ENCODE data around the gene SLC36A1.

The SLC36A1 gene

DNA sequence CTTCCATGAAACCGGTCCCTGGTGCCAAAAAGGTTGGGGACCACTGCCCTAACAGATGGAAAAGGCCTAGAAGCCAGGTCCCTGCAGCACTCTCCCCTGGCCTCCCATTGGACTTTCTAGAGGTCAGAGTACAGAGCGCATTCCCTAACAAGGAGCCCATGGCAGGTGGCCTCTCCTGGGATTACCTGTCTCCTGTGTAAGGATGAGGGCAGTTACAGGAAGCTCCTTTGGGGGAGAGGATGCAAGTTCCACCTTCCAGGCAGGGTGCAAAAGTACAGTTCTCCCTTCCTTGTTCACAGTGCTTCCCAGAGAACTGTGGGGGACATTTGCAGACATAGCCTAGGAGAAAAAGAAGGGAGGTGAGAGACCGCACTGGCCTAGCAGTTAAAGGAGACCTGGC, 62.4 kb downstream of the SLC36A1 start (continued):
- TF ChIP-seq, protein P1, sequence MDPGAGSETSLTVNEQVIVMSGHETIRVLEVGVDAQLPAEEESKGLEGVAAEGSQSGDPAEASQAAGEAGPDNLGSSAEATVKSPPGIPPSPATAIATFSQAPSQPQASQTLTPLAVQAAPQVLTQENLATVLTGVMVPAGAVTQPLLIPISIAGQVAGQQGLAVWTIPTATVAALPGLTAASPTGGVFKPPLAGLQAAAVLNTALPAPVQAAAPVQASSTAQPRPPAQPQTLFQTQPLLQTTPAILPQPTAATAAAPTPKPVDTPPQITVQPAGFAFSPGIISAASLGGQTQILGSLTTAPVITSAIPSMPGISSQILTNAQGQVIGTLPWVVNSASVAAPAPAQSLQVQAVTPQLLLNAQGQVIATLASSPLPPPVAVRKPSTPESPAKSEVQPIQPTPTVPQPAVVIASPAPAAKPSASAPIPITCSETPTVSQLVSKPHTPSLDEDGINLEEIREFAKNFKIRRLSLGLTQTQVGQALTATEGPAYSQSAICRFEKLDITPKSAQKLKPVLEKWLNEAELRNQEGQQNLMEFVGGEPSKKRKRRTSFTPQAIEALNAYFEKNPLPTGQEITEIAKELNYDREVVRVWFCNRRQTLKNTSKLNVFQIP (CRISPR knock-in tag; IDR thresholded peaks at IDR 0.05; ENCODE audit: borderline replicate concordance, low read depth) = no peak

DNA sequence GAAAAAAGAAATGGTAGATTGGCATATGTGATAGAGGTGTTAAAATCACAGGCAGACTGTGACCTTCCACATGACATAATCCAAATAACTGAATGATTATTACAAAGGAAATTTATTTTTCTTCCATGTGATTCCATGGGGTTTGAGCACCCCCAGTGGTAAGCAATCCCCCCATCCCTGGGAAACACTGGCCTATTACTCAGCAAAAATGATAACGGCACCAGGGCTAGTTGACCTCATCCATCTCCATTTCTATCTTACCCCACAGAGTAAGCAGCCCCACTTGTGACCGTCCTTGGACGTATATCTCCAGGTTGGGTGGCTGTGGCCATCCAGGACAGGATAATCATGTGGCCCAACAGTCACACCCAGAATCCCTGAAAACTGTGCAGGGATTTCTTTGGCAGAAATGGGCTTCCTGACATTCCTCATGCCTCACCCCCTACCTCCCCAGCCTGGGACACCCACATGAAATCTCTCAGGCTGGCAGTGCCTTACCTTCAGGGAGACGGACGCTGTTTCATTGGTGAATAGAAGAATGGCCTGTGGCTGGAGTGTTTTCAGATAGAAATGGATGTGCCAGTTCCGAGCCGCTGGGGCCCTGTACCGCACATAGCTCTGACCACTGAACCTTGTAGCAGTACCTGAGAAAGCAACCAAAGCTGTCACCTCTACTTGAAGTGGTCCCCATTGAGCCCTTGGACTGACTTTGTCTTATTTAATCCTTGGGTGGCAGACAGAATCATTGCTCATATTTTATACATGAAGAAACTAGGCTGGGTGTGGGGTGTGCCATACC, 69.9 kb downstream of the SLC36A1 start:
- no peak for TF ChIP-seq ARNTL (CRISPR knock-in tag; IDR thresholded peaks at IDR 0.05; ENCODE audit: borderline replicate concordance, low read depth)
- no peak for TF ChIP-seq RARB (CRISPR knock-in tag; IDR thresholded peaks at IDR 0.05)
- no peak for TF ChIP-seq ZC3H10 (CRISPR knock-in tag; IDR thresholded peaks at IDR 0.05)
- TF ChIP-seq ESRRG (CRISPR knock-in tag; IDR thresholded peaks at IDR 0.05) = no peak
- no peak for TF ChIP-seq PPARA (CRISPR knock-in tag; IDR thresholded peaks at IDR 0.05; ENCODE audit: borderline replicate concordance)
- TF ChIP-seq GLIS3 (CRISPR knock-in tag; IDR thresholded peaks at IDR 0.05) = no peak
- TF ChIP-seq ZNF8 (CRISPR knock-in tag; IDR thresholded peaks at IDR 0.05) = no peak
- no peak for TF ChIP-seq ZNF70 (CRISPR knock-in tag; IDR thresholded peaks at IDR 0.05)
- no peak for TF ChIP-seq ISL1 (CRISPR knock-in tag; IDR thresholded peaks at IDR 0.05)
- no peak for TF ChIP-seq TCF4 (CRISPR knock-in tag; IDR thresholded peaks at IDR 0.05; ENCODE audit: borderline replicate concordance)
- TF ChIP-seq, protein P2, sequence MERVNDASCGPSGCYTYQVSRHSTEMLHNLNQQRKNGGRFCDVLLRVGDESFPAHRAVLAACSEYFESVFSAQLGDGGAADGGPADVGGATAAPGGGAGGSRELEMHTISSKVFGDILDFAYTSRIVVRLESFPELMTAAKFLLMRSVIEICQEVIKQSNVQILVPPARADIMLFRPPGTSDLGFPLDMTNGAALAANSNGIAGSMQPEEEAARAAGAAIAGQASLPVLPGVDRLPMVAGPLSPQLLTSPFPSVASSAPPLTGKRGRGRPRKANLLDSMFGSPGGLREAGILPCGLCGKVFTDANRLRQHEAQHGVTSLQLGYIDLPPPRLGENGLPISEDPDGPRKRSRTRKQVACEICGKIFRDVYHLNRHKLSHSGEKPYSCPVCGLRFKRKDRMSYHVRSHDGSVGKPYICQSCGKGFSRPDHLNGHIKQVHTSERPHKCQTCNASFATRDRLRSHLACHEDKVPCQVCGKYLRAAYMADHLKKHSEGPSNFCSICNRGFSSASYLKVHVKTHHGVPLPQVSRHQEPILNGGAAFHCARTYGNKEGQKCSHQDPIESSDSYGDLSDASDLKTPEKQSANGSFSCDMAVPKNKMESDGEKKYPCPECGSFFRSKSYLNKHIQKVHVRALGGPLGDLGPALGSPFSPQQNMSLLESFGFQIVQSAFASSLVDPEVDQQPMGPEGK (CRISPR knock-in tag; IDR thresholded peaks at IDR 0.05; ENCODE audit: borderline replicate concordance) = no peak
- TF ChIP-seq, protein P3, sequence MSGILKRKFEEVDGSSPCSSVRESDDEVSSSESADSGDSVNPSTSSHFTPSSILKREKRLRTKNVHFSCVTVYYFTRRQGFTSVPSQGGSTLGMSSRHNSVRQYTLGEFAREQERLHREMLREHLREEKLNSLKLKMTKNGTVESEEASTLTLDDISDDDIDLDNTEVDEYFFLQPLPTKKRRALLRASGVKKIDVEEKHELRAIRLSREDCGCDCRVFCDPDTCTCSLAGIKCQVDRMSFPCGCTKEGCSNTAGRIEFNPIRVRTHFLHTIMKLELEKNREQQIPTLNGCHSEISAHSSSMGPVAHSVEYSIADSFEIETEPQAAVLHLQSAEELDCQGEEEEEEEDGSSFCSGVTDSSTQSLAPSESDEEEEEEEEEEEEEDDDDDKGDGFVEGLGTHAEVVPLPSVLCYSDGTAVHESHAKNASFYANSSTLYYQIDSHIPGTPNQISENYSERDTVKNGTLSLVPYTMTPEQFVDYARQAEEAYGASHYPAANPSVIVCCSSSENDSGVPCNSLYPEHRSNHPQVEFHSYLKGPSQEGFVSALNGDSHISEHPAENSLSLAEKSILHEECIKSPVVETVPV (CRISPR knock-in tag; IDR thresholded peaks at IDR 0.05) = no peak
- no peak for TF ChIP-seq BACH2 (CRISPR knock-in tag; IDR thresholded peaks at IDR 0.05; ENCODE audit: borderline replicate concordance)
- no peak for ATAC-seq

DNA sequence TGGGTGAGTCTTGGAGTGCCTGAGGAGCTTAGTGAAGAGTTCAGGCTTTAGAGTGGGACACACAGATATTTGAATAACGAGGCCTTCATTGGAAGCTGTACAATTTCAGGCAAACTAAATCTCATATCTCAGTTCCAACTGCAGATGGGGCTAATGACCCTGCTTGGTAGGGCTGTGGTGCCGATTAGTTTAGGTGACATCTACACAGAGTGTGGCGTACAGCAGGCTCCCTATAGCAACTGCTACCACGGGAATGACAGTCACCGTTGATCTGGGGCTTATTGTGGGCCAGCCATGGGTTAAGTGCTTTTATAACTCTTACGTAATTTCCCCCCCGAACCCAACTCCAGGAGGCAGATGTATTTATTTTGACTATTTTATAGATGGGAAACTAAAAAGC, 72.9 kb downstream of the SLC36A1 start:
- TF ChIP-seq GLIS3 (CRISPR knock-in tag; IDR thresholded peaks at IDR 0.05) = no peak
- no peak for TF ChIP-seq ZC3H10 (CRISPR knock-in tag; IDR thresholded peaks at IDR 0.05)
- no peak for TF ChIP-seq ZFP30 (CRISPR knock-in tag; IDR thresholded peaks at IDR 0.05)
- TF ChIP-seq SNAI2 (CRISPR knock-in tag; IDR thresholded peaks at IDR 0.05) = no peak
- ATAC-seq = peak; percentile 41

DNA sequence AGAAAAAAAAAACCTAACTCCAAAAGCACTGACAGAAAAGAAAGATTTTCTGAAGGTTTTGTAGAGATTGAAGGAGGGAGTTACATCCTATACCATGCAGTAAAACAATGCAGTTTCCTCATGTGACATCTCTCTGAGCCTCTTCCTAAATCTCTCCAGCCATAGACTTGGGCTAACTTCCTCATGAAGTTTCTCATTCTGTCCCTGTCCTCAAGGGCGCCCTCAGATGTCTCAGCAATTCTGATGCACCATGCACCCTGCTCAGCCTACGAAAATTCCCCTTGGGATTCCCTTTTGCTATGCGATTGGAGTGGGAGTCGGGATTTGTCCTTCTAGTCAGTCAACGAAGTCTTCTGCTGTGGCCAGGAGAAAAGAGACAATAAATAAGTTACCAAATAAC, 74.8 kb downstream of the SLC36A1 start:
- TF ChIP-seq, protein P2 (CRISPR knock-in tag; IDR thresholded peaks at IDR 0.05; ENCODE audit: borderline replicate concordance) = no peak
- TF ChIP-seq, protein P3 (CRISPR knock-in tag; IDR thresholded peaks at IDR 0.05) = no peak
- TF ChIP-seq, protein P1 (CRISPR knock-in tag; IDR thresholded peaks at IDR 0.05; ENCODE audit: borderline replicate concordance, low read depth) = no peak
- no peak for ATAC-seq
